ENCODE results near the gene NUCKS1. TPM values are rescaled to one million over a fixed set of nuclear protein-coding genes. Genes with fewer than 3 reads are reported as not detected.
"Not testable (repeated sequence)": the region's sequence is repeated elsewhere in the genome, so short reads cannot be mapped to it uniquely, and the experiment has no call there.

Gene NUCKS1
- total and polyA plus RNA-seq, 10 of the 15 experiments (the other 5 are each of a cell fraction or from before 2014, with no cell fraction given), result 40.5 to 135 (median 55.5) TPM

- no peak for TF ChIP-seq FOXM1 (IDR thresholded peaks at IDR 0.05; ENCODE audit: low read depth, low read length)
Observed at GRCh38 chr1:205726619-205727125, 23.3 kb downstream of the NUCKS1 start (continued).

DNA sequence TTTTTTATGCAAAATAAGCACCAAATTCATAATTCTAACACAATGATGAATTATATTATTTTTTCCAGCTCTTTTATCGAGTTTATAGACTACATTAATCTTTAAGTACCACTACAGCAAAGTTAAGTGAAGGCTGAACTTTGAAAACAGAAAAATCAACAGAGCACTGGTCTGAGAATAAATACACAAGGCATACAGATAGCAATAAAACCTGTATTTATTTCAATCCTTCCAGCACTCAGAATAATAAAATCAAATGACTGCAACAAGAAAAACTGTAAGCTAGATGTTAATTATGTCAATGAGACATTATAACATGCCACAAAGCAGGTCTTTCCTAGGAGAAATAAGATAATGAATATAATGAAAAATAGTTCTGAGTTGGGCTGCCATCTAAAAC is 24.5 kb downstream of the NUCKS1 start:
- Histone ChIP-seq H3K36me3 (ENCODE audit: control insufficient read depth in 2 of 2, insufficient read depth in 2 of 2, low read length in 1 of 2) (peaks cover 2 to 15% of the 10 kb centered on the region in 2 experiments), H3K4me2 (ENCODE audit: control insufficient read depth, insufficient read depth) (no peak overlapping the region), H4K20me1 (ENCODE audit: control insufficient read depth, insufficient read depth) (no peaks in the 10 kb centered on the region), H3K4me1 (ENCODE audit: control insufficient read depth, insufficient read depth, low read length) (no peaks in the 10 kb centered on the region), H3K9ac (ENCODE audit: control insufficient read depth, insufficient read depth, low read length) (no peak overlapping the region), H3K27me3 (replicated peaks in 1 of 2; ENCODE audit: control insufficient read depth in 2 of 2, insufficient read depth in 2 of 2, low read length in 1 of 2) (no peaks in the 10 kb centered on the region), H3K4me3 (no peak overlapping the region), H2AFZ (ENCODE audit: control insufficient read depth, low read depth, low read length) (no peak overlapping the region), H3K9me3 (replicated peaks; ENCODE audit: control insufficient read depth, insufficient read depth, low read length) (no peaks in the 10 kb centered on the region), H3K27ac (ENCODE audit: control insufficient read depth, insufficient read depth) (no peak overlapping the region), H3K79me2 (ENCODE audit: control insufficient read depth, insufficient read depth, low read length) (peaks cover 3% of the 10 kb centered on the region)
- ChIA-PET POLR2A (interaction anchor here (1.1 to 1.8 kb wide), 3 partner anchors 15 to 21 kb away, joined by 3 to 6 read pairs (median 3); no protein-coding TSS in a partner anchor), CTCF (interaction anchor here (1.0 to 6.1 kb wide), 6 partner anchors 9 to 252 kb away, joined by 3 to 59 read pairs (median 8); no protein-coding TSS in a partner anchor), SMC1A (ENCODE audit: uncharacterized antibody, unreplicated experiment) (interaction anchor here (3.8 to 7.6 kb wide), 4 partner anchors 13 to 66 kb away, joined by 16 to 66 read pairs (median 20); no protein-coding TSS in a partner anchor), RAD21 (ENCODE audit: unreplicated experiment) (interaction anchor here (0.8 to 4.0 kb wide), 4 partner anchors 17 to 133 kb away, joined by 3 to 16 read pairs (median 4); no protein-coding TSS in a partner anchor)
- intact Hi-C loops (cut with micrococcal nuclease; ENCODE audit: unreplicated experiment), result no loop called here
- DNase-seq (ENCODE audit: low read depth, low spot score), result no peak
- in situ Hi-C loops (cut with MboI), result no loop called here
- no TSS peak for BruUV-seq (replicated peaks)
- 91% methylated on average over 1 of the region's 1 CpG for WGBS (ENCODE audit: insufficient coverage, insufficient replicate concordance, low lambda C conversion rate, missing lambda C conversion rate)
- no peak for FAIRE-seq
- no peak for ATAC-seq
- TF ChIP-seq KLF5 (IDR thresholded peaks at IDR 0.05; ENCODE audit: partially characterized antibody) (no peak), RAD21 (IDR thresholded peaks at IDR 0.05; ENCODE audit: insufficient read depth, low read depth, low read length) (no peak), CHD2 (IDR thresholded peaks at IDR 0.05; ENCODE audit: borderline replicate concordance, low read depth, low read length) (no peak), SREBF2 (IDR thresholded peaks at IDR 0.05; ENCODE audit: low read length) (no peak), CBX3 (IDR thresholded peaks at IDR 0.05; ENCODE audit: borderline replicate concordance, low read depth) (no peak), SPI1 (IDR thresholded peaks at IDR 0.05; ENCODE audit: borderline replicate concordance, insufficient read depth, low read depth, low read length) (no peak), STAT3 (IDR thresholded peaks at IDR 0.05; ENCODE audit: low read depth, low read length) (no peak)

- H3K9me3 ChIP-seq (replicated peaks; ENCODE audit: control insufficient read depth, insufficient read depth, low read length); H2AFZ ChIP-seq (ENCODE audit: control insufficient read depth, low read depth, low read length); FAIRE-seq; H3K4me1 ChIP-seq (ENCODE audit: control insufficient read depth, insufficient read depth, low read length); BruUV-seq (replicated peaks); H3K4me3 ChIP-seq; in situ Hi-C loops (cut with MboI); H3K27ac ChIP-seq (ENCODE audit: control insufficient read depth, insufficient read depth); DNase-seq (ENCODE audit: low read depth, low spot score); H3K79me2 ChIP-seq (ENCODE audit: control insufficient read depth, insufficient read depth, low read length); H3K9ac ChIP-seq (ENCODE audit: control insufficient read depth, insufficient read depth, low read length); ATAC-seq; H3K4me2 ChIP-seq (ENCODE audit: control insufficient read depth, insufficient read depth); intact Hi-C loops (cut with micrococcal nuclease; ENCODE audit: unreplicated experiment); H4K20me1 ChIP-seq (ENCODE audit: control insufficient read depth, insufficient read depth); H3K27me3 ChIP-seq (replicated peaks in 1 of 2; ENCODE audit: control insufficient read depth in 2 of 2, insufficient read depth in 2 of 2, low read length in 1 of 2): not testable (repeated sequence)
- peaks cover 5 to 29% of the 10 kb centered on the region in 2 experiments for H3K36me3 ChIP-seq (ENCODE audit: control insufficient read depth in 2 of 2, insufficient read depth in 2 of 2, low read length in 1 of 2)
- CTCF ChIA-PET, result interaction anchor here (1.0 to 6.1 kb wide), 6 partner anchors 10 to 128 kb away, joined by 3 to 59 read pairs (median 4); no protein-coding TSS in a partner anchor
- SMC1A ChIA-PET (ENCODE audit: uncharacterized antibody, unreplicated experiment), result interaction anchor here (1.0 to 7.6 kb wide), 7 partner anchors 8 to 88 kb away, joined by 3 to 66 read pairs (median 5); no protein-coding TSS in a partner anchor
- POLR2A ChIA-PET, result interaction anchor here (0.6 to 0.7 kb wide), 2 partner anchors 17 to 28 kb away, joined by 3 to 4 read pairs; no protein-coding TSS in a partner anchor
- 100% methylated on average over 1 of the region's 2 CpGs for WGBS (ENCODE audit: insufficient coverage, insufficient replicate concordance, low lambda C conversion rate, missing lambda C conversion rate)
- RAD21 ChIA-PET (ENCODE audit: unreplicated experiment), result interaction anchor here (0.6 to 1.8 kb wide), 2 partner anchors 62 to 79 kb away, joined by 5 to 6 read pairs; no protein-coding TSS in a partner anchor
Observed at GRCh38 chr1:205720740-205721139, 29.2 kb downstream of the NUCKS1 start.

All from GM12878 (cell line).